ENCODE results near the gene TFAP2E. TPM values are rescaled to one million over a fixed set of nuclear protein-coding genes. Genes with fewer than 3 reads are reported as not detected.

The TFAP2E gene
- total and polyA plus RNA-seq, 11 donors, result 0.12 to 0.57 (median 0.29) TPM; not detected in 3

DNA sequence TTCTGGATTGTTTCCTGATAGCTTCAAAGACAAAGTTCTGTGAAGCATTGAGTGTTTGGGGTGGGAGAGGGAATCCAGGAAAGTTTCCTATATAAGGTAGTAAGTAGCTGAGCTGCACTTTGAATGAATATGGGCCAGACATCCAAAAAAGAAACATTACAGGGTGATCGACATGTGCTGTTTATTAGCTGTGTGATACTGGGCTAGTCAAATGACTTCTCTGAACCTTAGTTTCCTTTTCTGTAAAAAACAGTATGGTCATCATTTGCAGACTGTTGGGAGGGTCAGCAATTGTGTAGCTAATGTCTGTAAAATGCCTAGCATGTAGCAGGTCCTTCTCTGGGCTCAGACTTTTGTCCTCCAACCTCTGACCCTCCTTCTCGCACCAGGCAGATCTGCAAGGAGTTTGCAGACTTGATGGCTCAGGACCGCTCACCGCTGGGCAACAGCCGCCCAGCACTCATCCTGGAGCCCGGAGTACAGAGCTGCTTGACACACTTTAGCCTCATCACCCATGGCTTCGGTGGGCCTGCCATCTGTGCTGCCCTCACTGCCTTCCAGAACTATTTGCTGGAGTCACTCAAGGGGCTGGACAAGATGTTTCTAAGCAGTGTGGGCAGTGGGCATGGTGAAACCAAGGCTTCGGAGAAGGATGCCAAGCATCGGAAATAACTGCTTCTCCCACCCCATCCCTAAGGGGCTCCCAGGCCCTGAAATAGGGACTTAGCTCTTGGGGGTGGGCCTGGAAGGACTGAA, 21.1 kb downstream of the TFAP2E start:
- ATAC-seq (no peak), DNase-seq (no peak)
- no peak overlapping the region for H3K4me3 ChIP-seq
- no peak overlapping the region for H3K27ac ChIP-seq
- no peaks in the 10 kb centered on the region for H3K27me3 ChIP-seq
- H3K9me3 ChIP-seq, result no peaks in the 10 kb centered on the region
- 91 to 94% (median 93%) methylated on average over 9 of the region's 9 CpGs for WGBS, 4 donors
- TF ChIP-seq, protein P1, sequence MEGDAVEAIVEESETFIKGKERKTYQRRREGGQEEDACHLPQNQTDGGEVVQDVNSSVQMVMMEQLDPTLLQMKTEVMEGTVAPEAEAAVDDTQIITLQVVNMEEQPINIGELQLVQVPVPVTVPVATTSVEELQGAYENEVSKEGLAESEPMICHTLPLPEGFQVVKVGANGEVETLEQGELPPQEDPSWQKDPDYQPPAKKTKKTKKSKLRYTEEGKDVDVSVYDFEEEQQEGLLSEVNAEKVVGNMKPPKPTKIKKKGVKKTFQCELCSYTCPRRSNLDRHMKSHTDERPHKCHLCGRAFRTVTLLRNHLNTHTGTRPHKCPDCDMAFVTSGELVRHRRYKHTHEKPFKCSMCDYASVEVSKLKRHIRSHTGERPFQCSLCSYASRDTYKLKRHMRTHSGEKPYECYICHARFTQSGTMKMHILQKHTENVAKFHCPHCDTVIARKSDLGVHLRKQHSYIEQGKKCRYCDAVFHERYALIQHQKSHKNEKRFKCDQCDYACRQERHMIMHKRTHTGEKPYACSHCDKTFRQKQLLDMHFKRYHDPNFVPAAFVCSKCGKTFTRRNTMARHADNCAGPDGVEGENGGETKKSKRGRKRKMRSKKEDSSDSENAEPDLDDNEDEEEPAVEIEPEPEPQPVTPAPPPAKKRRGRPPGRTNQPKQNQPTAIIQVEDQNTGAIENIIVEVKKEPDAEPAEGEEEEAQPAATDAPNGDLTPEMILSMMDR (IDR thresholded peaks at IDR 0.05), result no peak
- no peak for TF ChIP-seq POLR2A (IDR thresholded peaks at IDR 0.05)
- peaks cover 0 to 23% (median 3%) of the 10 kb centered on the region in 9 donors for H3K36me3 ChIP-seq
- intact Hi-C loops (cut with DNase I), result no loop called here
- H3K4me1 ChIP-seq, result no peaks in the 10 kb centered on the region

DNA sequence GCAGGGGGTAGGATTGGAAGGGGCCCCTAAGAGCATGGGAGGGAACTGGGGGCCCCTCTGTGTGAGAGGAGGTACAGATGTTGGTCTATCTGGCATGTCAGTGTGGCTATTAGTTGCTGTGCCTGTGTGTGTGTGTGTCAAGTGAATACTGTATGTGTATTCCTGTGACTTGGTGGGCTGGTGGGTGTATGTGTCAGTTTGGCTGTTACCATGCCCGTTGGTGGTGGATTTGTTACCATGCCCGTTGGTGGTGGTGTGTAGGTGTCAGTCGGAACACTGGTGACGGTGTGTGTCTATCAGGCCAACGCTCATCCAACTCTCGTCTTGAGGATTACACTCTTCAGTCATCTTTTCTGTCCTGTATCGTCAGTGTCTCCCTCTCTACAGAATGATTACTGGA, 22.6 kb downstream of the TFAP2E start:
- Histone ChIP-seq H3K4me1 (no peaks in the 10 kb centered on the region), H3K9me3 (no peaks in the 10 kb centered on the region), H3K4me3 (no peak overlapping the region), H3K27me3 (no peaks in the 10 kb centered on the region), H3K27ac (no peak overlapping the region), H3K36me3 (peaks cover 0 to 27% (median 18%) of the 10 kb centered on the region in 9 donors)
- ATAC-seq (no peak), DNase-seq (no peak)
- WGBS, 4 donors, result 93 to 99% (median 94%) methylated on average over 7 of the region's 7 CpGs
- no peak for TF ChIP-seq POLR2A (IDR thresholded peaks at IDR 0.05)
- TF ChIP-seq, protein P1 (IDR thresholded peaks at IDR 0.05), result no peak
- intact Hi-C loops (cut with DNase I), result loop anchor here in 1 of 10 donors (1.0 kb wide), 1 partner anchor 33 kb away; no protein-coding TSS in a partner anchor

DNA sequence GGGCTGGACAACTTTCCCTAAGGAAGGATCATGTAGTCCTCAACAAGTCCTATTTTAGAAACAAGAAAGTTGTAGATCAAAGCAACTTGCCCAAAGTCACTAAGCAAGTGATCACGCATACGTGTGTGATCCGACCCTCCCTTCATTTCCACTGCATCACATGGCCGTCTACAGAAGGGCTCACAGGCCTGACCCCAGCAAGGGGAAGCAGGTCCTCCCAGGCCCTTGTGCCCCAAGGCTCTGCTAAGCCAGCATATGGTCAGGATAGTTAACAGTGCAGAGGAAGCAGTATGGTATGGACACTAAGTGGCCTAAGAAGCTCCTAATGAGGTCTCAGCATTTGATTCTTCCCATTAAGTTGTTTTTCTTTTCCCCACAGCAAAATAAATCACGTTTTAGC, 24.8 kb downstream of the TFAP2E start:
- H3K9me3 ChIP-seq, result no peaks in the 10 kb centered on the region
- intact Hi-C loops (cut with DNase I), result no loop called here
- no peak overlapping the region for H3K4me3 ChIP-seq
- TF ChIP-seq, protein P1 (IDR thresholded peaks at IDR 0.05), result no peak
- no peak for TF ChIP-seq POLR2A (IDR thresholded peaks at IDR 0.05)
- peaks cover 0 to 43% (median 37%) of the 10 kb centered on the region in 9 donors for H3K36me3 ChIP-seq
- WGBS, 4 donors, result 85 to 92% (median 89%) methylated on average over 5 of the region's 5 CpGs
- H3K4me1 ChIP-seq, result no peaks in the 10 kb centered on the region
- H3K27me3 ChIP-seq, result no peaks in the 10 kb centered on the region
- H3K27ac ChIP-seq, result no peak overlapping the region
- ATAC-seq, result no peak
- no peak for DNase-seq

DNA sequence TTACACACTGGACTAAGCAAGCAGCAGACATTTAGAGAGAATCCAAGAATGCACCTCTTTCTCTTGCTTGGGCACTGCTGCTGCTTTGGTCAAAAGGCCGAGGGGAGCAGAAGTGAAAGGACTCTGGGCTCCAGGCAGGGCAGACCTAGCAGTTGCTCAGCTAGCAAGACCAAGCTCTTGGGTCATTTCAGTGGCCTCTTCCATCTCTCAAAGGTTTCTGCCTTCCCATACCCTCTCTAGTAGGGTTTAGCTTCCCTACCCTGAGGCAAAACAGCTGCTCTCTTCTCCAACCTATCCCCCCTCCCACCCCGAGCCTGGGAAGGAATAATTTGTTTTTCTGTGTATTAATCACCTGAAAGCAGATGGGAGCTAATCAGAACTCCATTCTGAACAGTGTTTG, 25.8 kb downstream of the TFAP2E start:
- no peak for DNase-seq
- Histone ChIP-seq H3K9me3 (no peaks in the 10 kb centered on the region), H3K4me1 (no peaks in the 10 kb centered on the region), H3K36me3 (peaks cover 0 to 54% (median 47%) of the 10 kb centered on the region in 9 donors), H3K27ac (no peak overlapping the region), H3K27me3 (no peaks in the 10 kb centered on the region), H3K4me3 (no peak overlapping the region)
- intact Hi-C loops (cut with DNase I), result no loop called here
- 85 to 90% (median 85%) methylated on average over 2 of the region's 2 CpGs for WGBS, 4 donors
- TF ChIP-seq, protein P1 (IDR thresholded peaks at IDR 0.05), result no peak
- TF ChIP-seq POLR2A (IDR thresholded peaks at IDR 0.05), result no peak
- no peak for ATAC-seq
